HepG2 (cell line): ENCODE measurements around the gene ARHGEF7. TPM values are rescaled to one million over a fixed set of nuclear protein-coding genes. Genes with fewer than 3 reads are reported as not detected.

Experiments used
- ARNT2 ChIP-seq: sonication (generic); formaldehyde crosslinking; IDR thresholded peaks from 2 replicates; pipeline ENCODE4 v1.8.0; 2022; ENCODE audit warnings: mild to moderate bottlenecking, low read depth, missing genetic modification reagents, moderate library complexity
- CAMTA2 ChIP-seq: sonication (generic); formaldehyde crosslinking; IDR thresholded peaks from 2 replicates; pipeline ENCODE4 v1.4.0; 2020; ENCODE audit warnings: mild to moderate bottlenecking, missing genetic modification reagents, borderline replicate concordance
- HDAC6 ChIP-seq: fragments of 200-600 bp; sonication (generic); IDR thresholded peaks from 2 replicates; pipeline ENCODE4 v1.7.0; 2017; ENCODE audit warnings: mild to moderate bottlenecking, antibody characterized with exemption, low read length, low read depth
- HMG20A ChIP-seq: IDR thresholded peaks from 2 replicates; pipeline ENCODE4 v1.6.1; 2016; ENCODE audit warnings: borderline replicate concordance
- HNRNPH1 ChIP-seq: fragments of 200-400 bp; formaldehyde crosslinking; optimal IDR thresholded peaks from 2 replicates; pipeline ENCODE3; 2017; ENCODE audit warnings: mild to moderate bottlenecking, low read depth, low read length
- JUN ChIP-seq: sonication (generic); formaldehyde crosslinking; IDR thresholded peaks from 2 replicates; pipeline ENCODE4 v1.4.0; 2020; ENCODE audit warnings: mild to moderate bottlenecking, missing genetic modification reagents
- KAT8 ChIP-seq: IDR thresholded peaks from 2 replicates; pipeline ENCODE4 v1.6.1; 2016; ENCODE audit warnings: missing genetic modification reagents, missing compliant biosample characterization
- MAZ ChIP-seq, 2 experiments: sonication (generic) in 1 of 2; formaldehyde crosslinking in 1 of 2; IDR thresholded peaks; 2 replicates each; pipeline versions ENCODE4 v1.5.0 to v1.6.1; 2012 to 2020; ENCODE audit warnings: low read depth in 2 of 2, mild to moderate bottlenecking in 2 of 2, borderline replicate concordance in 1 of 2, improper control_type of control experiment in 1 of 2, low read length in 1 of 2, missing genetic modification reagents in 1 of 2, moderate library complexity in 1 of 2
- SAP130 ChIP-seq: IDR thresholded peaks from 2 replicates; pipeline ENCODE4 v1.6.1; 2016; ENCODE audit warnings: low read depth
- TP53 ChIP-seq: sonication (generic); formaldehyde crosslinking; conservative IDR thresholded peaks from 2 replicates; pipeline ENCODE4 v1.4.0; 2020; ENCODE audit warnings: missing genetic modification reagents
- ZBTB4 ChIP-seq: sonication (generic); formaldehyde crosslinking; IDR thresholded peaks from 2 replicates; pipeline ENCODE4 v1.4.0; 2020; ENCODE audit warnings: missing genetic modification reagents, mild to moderate bottlenecking, borderline replicate concordance
- ZNF530 ChIP-seq: sonication (generic); formaldehyde crosslinking; IDR thresholded peaks from 2 replicates; pipeline ENCODE4 v1.5.0; 2020; ENCODE audit warnings: low read depth, mild to moderate bottlenecking, missing genetic modification reagents
- ZNF724P ChIP-seq: sonication (generic); formaldehyde crosslinking; IDR thresholded peaks from 2 replicates; pipeline ENCODE4 v1.8.0; 2022; ENCODE audit warnings: missing genetic modification reagents, borderline replicate concordance
- polyA plus RNA-seq, 8 experiments: library from polyadenylated mRNA; depleted of rRNA in 3 of 8; stranded (reverse) in 7 of 8; unstranded in 1 of 8; fragments of >200 nt; fragmentation: Illumina TruSeq in 4 of 8; extraction: Trizol in 4 of 8; gene quantifications; 2 replicates each; pipeline versions ENCODE4 v1.2.1 to v1.2.3, GENCODE V29; 2011 to 2016; ENCODE audit warnings: low read depth in 4 of 8, missing spikeins in 1 of 8, mixed read lengths in 1 of 8; ENCODE audit not compliant: insufficient read depth in 1 of 8
- total RNA-seq, 5 experiments: library from RNA; depleted of rRNA; stranded (reverse); fragments of >200 nt; fragmentation: Illumina TruSeq; extraction: Trizol; gene quantifications; 2 replicates each; pipeline ENCODE4 v1.2.3, GENCODE V29; 2016; ENCODE audit warnings: low read depth in 1 of 5
- TF ChIP-seq, protein P1 (sequence below), 2 experiments: fragments of 450-650 bp in 1 of 2; sonication (generic) in 1 of 2; formaldehyde crosslinking in 1 of 2; IDR thresholded peaks; 2 replicates each; pipeline versions ENCODE4 v1.6.1 to v1.8.0; 2016 to 2022; ENCODE audit warnings: antibody characterized with exemption in 1 of 2, mild to moderate bottlenecking in 1 of 2, missing genetic modification reagents in 1 of 2
- TF ChIP-seq, protein P2 (sequence below): sonication (generic); formaldehyde crosslinking; IDR thresholded peaks from 2 replicates; pipeline ENCODE4 v1.5.0; 2020; ENCODE audit warnings: mild to moderate bottlenecking, low read depth, missing genetic modification reagents, borderline replicate concordance

ARHGEF7 gene
- total and polyA plus RNA-seq, 2 of the 13 experiments (the other 11 are each of a cell fraction or from before 2014, with no cell fraction given) = 15.7 to 22.3 TPM

DNA sequence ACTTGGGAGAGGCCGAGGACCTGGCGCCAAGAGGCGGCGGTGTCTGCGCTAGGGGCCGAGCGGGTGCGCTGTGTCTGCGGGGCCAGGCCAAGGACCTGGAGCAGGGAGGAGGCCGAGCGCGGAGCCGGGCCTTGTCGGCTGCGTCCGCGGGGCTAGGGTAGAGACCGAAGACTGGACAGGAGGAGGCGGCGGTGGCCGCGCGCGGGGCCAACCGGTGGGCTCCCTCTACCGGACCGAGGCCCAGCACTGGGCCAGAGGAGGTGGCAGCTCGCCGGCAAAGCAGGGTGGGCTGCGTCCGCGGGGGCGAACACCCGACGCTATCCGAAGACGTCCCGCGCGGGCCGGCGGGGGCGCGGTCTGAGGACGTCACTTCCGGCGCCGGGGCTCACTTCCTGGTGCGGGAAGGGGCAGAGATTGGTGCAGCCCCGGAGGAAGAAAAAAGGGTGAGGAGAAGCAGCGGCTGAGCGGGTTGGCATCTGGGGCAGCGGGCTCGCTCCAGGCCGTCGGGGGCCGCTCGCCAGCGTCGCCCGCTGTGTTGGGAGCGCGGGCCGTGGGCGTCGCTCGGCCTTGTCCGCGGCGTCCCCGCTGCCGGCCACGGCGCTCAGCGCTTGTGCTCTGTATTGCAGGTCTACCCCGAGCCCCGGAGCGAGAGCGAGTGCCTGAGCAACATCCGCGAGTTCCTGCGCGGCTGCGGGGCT, 38.3 kb downstream of the ARHGEF7 start (continued):
- no peak for TF ChIP-seq ZBTB4 (CRISPR knock-in tag)
- 0 out of 2 replicates have a peak, but pooled peaks have one; percentile 27 for TF ChIP-seq JUN (CRISPR knock-in tag)
- no peak for TF ChIP-seq ZNF724P (CRISPR knock-in tag)
- TF ChIP-seq, protein P1, sequence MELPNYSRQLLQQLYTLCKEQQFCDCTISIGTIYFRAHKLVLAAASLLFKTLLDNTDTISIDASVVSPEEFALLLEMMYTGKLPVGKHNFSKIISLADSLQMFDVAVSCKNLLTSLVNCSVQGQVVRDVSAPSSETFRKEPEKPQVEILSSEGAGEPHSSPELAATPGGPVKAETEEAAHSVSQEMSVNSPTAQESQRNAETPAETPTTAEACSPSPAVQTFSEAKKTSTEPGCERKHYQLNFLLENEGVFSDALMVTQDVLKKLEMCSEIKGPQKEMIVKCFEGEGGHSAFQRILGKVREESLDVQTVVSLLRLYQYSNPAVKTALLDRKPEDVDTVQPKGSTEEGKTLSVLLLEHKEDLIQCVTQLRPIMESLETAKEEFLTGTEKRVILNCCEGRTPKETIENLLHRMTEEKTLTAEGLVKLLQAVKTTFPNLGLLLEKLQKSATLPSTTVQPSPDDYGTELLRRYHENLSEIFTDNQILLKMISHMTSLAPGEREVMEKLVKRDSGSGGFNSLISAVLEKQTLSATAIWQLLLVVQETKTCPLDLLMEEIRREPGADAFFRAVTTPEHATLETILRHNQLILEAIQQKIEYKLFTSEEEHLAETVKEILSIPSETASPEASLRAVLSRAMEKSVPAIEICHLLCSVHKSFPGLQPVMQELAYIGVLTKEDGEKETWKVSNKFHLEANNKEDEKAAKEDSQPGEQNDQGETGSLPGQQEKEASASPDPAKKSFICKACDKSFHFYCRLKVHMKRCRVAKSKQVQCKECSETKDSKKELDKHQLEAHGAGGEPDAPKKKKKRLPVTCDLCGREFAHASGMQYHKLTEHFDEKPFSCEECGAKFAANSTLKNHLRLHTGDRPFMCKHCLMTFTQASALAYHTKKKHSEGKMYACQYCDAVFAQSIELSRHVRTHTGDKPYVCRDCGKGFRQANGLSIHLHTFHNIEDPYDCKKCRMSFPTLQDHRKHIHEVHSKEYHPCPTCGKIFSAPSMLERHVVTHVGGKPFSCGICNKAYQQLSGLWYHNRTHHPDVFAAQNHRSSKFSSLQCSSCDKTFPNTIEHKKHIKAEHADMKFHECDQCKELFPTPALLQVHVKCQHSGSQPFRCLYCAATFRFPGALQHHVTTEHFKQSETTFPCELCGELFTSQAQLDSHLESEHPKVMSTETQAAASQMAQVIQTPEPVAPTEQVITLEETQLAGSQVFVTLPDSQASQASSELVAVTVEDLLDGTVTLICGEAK (IDR thresholded peaks at IDR 0.05) = peak; percentile 72
- TF ChIP-seq, protein P1 (CRISPR knock-in tag; IDR thresholded peaks at IDR 0.05) = peak; percentile 64
- TF ChIP-seq MAZ (IDR thresholded peaks at IDR 0.05; ENCODE audit: borderline replicate concordance, low read depth, low read length) = peak; percentile 70; the same call in 1 of the 2 replicates
- TF ChIP-seq MAZ (CRISPR knock-in tag; IDR thresholded peaks at IDR 0.05; ENCODE audit: low read depth) = peak; percentile 84
- TF ChIP-seq ARNT2 (CRISPR knock-in tag) = peak; percentile 70
- no peak for TF ChIP-seq HNRNPH1
- peak; percentile 52; the same call in 1 of the 2 replicates for TF ChIP-seq TP53 (CRISPR knock-in tag)
- no peak for TF ChIP-seq HDAC6
- no peak for TF ChIP-seq HMG20A (CRISPR knock-in tag)
- peak; percentile 77 for TF ChIP-seq SAP130 (CRISPR knock-in tag)
- 0 out of 2 replicates have a peak, but pooled peaks have one; percentile 40 for TF ChIP-seq ZNF530 (CRISPR knock-in tag)
- TF ChIP-seq, protein P2, sequence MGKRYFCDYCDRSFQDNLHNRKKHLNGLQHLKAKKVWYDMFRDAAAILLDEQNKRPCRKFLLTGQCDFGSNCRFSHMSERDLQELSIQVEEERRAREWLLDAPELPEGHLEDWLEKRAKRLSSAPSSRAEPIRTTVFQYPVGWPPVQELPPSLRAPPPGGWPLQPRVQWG (CRISPR knock-in tag) = no peak
- TF ChIP-seq CAMTA2 = peak; percentile 34; the same call in 1 of the 2 replicates
- peak; percentile 97 for TF ChIP-seq KAT8 (CRISPR knock-in tag)
